GM08714 (cell line): ENCODE measurements around the gene COQ3.

Experiments
- H3K4me3 ChIP-seq: fragments of 200-500 bp; sonication (Bioruptor generic); 2 replicates; pipeline ENCODE4 v1.5.1; 2014; ENCODE audit warnings: mild to moderate bottlenecking, low read length, inconsistent platforms
- ZNF274 ChIP-seq: IDR thresholded peaks from 2 replicates; pipeline ENCODE4 v1.6.1; 2012; ENCODE audit warnings: mild to moderate bottlenecking, low read depth, low read length

COQ3 gene

GRCh38 chr6:99393698-99394531 is at the start of gene COQ3:
COQ3 (minus strand) TSS chr6:99394195; CDS start chr6:99394179, 16 bp downstream.
- TF ChIP-seq ZNF274 = no peak
- peak within 1 kb of the TSS; percentile 93 for H3K4me3 ChIP-seq

GRCh38 chr6:99434702-99435530 is 40.9 kb upstream of the COQ3 start:
- no peak overlapping the region for H3K4me3 ChIP-seq
- TF ChIP-seq ZNF274 = no peak

GRCh38 chr6:99432877-99433276 is 38.9 kb upstream of the COQ3 start:
- H3K4me3 ChIP-seq = no peak overlapping the region
- no peak for TF ChIP-seq ZNF274

GRCh38 chr6:99431901-99432300 is 37.9 kb upstream of the COQ3 start:
- TF ChIP-seq ZNF274 = no peak
- H3K4me3 ChIP-seq = no peak overlapping the region

GRCh38 chr6:99427988-99428387 is 34.0 kb upstream of the COQ3 start:
- no peak for TF ChIP-seq ZNF274
- H3K4me3 ChIP-seq = no peak overlapping the region

- peak overlapping the region; percentile 98 for H3K4me3 ChIP-seq
- no peak for TF ChIP-seq ZNF274
Measured at GRCh38 chr6:99426451-99426757, 32.4 kb upstream of the COQ3 start.

GRCh38 chr6:99425647-99426450 is 31.9 kb upstream of the COQ3 start:
- H3K4me3 ChIP-seq = peak overlapping the region; percentile 98
- no peak for TF ChIP-seq ZNF274

GRCh38 chr6:99424761-99425646 is 31.0 kb upstream of the COQ3 start, which contains the start of gene PNISR:
PNISR (minus strand) TSS chr6:99425308; CDS start chr6:99414659, 10,649 bp downstream.
- H3K4me3 ChIP-seq = peak within 1 kb of the TSS; percentile 98
- TF ChIP-seq ZNF274 = no peak

GRCh38 chr6:99424022-99424421 is 30.0 kb upstream of the COQ3 start:
- H3K4me3 ChIP-seq = peak overlapping the region; percentile 98; the same call in 1 of the 2 replicates
- no peak for TF ChIP-seq ZNF274

- peak overlapping the region; percentile 7; the same call in 1 of the 2 replicates for H3K4me3 ChIP-seq
- TF ChIP-seq ZNF274 = no peak
Measured at GRCh38 chr6:99422912-99423311, 28.9 kb upstream of the COQ3 start.

- TF ChIP-seq ZNF274 = no peak
- no peak overlapping the region for H3K4me3 ChIP-seq
Measured at GRCh38 chr6:99416892-99417767, 23.1 kb upstream of the COQ3 start.

- H3K4me3 ChIP-seq = no peak overlapping the region
- TF ChIP-seq ZNF274 = no peak
Measured at GRCh38 chr6:99416226-99416625, 22.2 kb upstream of the COQ3 start.
